COLO668 (cell line): ENCODE measurements around the gene CCZ1B.
"Not testable (repeated sequence)": the region's sequence is repeated elsewhere in the genome, so short reads cannot be mapped to it uniquely, and the experiment has no call there.

Experiments
- DNase-seq: peaks from one replicate; lab custom pipeline; 2025; ENCODE audit not compliant: unreplicated experiment; lab: John Stamatoyannopoulos, UW

Gene CCZ1B

DNA sequence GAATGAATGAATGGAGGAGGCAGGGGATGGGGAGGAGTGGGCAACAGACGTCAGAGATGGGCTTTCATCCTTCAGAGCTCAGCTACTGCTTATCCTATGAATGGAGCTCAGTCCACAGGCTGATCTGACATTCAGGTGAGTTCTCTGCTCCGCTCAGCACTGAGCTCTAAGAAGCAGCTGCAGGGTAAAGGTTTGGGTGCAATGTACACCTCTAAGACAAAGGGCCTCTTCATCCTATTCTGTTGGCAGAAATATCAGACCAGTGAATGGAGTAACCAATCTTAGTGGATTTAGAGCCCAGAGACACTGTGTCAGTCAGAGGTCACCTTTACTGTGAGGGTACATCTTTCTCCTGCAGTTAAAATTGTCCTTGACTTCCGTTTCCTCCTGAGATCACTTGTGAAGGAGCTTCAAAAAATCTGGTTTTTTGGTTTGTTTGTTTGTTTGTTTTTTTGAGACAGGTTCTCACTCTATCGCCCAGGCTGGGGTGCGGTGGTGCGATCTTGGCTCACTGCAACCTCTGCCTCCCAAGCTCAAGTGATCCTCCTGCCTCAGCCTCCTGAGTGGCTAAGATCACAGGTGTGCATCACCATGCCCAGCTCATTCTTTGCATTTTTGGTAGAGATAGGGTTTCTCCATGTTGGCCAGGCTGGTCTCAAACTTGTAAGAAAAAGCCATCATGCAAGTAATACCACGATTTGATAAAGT is 5.1 kb upstream of the CCZ1B start:
- no peak for DNase-seq

- not testable (repeated sequence) for DNase-seq
These were observed 4.0 kb upstream of the CCZ1B start for GRCh38 chr7:6830026-6830425.

DNA sequence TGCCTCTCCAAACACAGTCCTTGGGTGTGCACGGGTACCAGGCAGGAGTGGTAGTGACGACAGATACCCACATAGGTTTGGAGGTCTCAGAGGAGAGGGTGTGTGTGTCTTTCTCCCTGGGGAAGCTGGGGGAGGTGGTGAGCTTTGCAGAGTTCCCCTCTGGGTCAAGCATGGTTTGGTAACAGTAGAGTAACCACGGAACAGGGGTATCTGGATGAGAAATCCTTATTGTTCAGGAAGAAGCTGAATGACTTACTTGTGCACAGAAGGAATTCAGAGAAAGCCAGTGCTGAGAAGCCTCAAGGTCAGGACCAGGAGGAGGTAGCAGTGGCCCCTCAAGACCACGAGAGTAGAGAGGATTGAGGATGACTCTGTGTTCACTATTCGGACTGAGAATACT is 3.5 kb upstream of the CCZ1B start:
- DNase-seq, result not testable (repeated sequence)

GRCh38 chr7:6827180-6827579 is 1.1 kb upstream of the CCZ1B start:
- DNase-seq, result peak; percentile 16

- DNase-seq, result not testable (repeated sequence)
These were observed 594 bp downstream of the CCZ1B start for GRCh38 chr7:6825236-6826125.

DNA sequence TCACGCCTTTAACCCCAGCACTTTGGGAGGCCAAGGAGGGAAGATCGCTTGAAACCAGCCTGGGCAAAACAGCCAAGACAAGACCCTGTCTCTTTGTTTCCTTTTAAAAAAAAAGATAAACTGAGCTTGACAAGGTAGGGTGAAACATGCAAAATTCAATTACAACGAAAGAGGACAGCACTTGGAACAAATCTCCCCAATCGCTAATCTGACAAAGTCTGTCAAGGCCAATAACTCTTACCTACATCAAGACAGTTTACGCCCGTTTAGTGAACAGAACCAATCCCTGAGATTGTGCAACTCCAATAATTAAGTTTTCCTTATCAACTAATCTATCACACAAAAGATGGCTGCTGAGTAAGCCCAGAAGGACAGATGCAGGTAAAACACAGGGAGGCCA is 4.5 kb downstream of the CCZ1B start:
- DNase-seq, result not testable (repeated sequence)

- not testable (repeated sequence) for DNase-seq
These were observed 10.6 kb downstream of the CCZ1B start for GRCh38 chr7:6815470-6815869.

DNA sequence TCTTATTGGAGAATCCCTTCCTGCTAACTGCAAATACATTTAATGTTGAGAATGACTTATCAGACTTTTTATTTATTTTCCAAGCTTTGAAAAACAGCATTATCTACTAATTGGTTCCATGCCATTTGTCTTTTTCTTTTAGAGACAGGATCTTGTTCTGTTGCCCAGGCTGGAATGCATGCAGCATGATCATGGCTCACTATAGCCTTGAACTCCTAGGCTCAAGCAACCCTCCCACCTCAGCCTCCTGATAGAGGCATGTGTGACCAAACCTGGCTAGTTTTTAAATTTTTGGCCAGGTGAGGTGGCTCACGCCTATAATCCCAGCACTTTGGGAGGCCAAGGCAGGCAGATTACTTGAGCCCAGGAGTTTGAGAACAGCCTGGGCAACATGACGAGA is 13.1 kb downstream of the CCZ1B start:
- not testable (repeated sequence) for DNase-seq

DNA sequence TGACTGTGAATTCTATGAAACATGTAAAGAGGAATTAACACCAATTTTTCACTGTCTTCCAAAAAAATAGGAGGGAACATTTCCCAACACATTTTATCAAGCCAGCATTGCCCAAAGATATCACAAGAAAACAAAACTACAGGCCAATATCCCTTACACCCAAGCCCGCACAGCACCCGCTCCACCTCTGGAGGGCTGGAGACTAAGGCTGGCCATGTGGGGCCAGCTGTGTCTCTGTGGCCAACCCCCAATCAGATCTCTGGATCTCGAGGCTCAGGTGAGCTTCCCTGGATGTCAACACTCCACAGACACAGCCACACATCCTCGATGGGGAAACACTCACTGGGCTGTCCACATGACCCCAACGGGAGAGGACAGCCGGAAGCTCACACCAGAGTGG is 18.1 kb downstream of the CCZ1B start:
- DNase-seq, result not testable (repeated sequence)

DNA sequence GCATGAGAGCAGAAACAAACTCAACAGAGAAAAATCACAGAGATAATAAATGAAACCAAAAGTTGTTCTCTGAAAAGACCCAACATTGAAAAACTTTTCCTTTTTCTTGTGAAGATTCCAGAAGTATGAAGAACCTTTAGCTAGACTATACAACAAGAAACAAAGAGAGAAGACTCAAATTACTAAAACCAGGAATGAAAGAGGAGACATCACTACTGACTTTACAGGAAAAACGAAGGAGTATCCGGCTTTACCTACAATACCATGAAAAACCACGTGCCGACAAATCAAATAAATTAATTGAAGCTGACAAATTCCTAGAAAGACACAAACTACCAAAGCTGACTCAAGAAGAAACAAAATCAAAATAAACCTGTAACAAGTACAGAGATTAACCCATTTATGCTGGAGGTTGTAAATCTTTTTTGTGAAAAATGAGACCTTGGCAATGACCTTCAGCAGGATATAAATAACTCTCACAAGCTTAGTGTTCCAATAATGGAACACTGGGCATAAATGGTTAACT is 18.6 kb downstream of the CCZ1B start:
- DNase-seq, result not testable (repeated sequence)

DNA sequence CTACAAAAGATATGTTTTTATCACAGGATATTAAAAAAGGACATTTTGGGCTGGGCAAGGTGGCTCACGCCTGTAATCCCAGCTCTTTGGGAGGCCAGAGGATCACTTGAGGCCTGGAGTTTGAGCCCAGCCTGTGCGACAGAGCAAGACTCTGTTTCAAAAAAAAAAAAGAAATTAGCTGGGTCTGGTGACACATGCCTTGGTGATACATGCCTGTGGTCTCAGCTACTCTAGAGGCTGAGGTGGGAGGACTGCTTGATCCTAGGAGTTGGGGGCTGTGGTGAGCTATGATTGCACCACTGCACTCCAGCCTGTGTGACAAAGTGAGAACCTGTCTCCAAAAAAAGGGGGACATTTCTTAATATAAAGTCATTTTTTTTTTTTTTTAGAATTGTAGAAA is 25.7 kb downstream of the CCZ1B start:
- not testable (repeated sequence) for DNase-seq

GRCh38 chr7:6799887-6800286 is 26.2 kb downstream of the CCZ1B start:
- not testable (repeated sequence) for DNase-seq

- not testable (repeated sequence) for DNase-seq
These were observed 28.0 kb downstream of the CCZ1B start for GRCh38 chr7:6798047-6798446.

- not testable (repeated sequence) for DNase-seq
These were observed 28.9 kb downstream of the CCZ1B start for GRCh38 chr7:6797218-6797617.

GRCh38 chr7:6794276-6794675 is 31.8 kb downstream of the CCZ1B start:
- not testable (repeated sequence) for DNase-seq

- DNase-seq, result not testable (repeated sequence)
These were observed 33.8 kb downstream of the CCZ1B start for GRCh38 chr7:6792113-6792872.

- not testable (repeated sequence) for DNase-seq
These were observed 36.7 kb downstream of the CCZ1B start for GRCh38 chr7:6789353-6789752.

DNA sequence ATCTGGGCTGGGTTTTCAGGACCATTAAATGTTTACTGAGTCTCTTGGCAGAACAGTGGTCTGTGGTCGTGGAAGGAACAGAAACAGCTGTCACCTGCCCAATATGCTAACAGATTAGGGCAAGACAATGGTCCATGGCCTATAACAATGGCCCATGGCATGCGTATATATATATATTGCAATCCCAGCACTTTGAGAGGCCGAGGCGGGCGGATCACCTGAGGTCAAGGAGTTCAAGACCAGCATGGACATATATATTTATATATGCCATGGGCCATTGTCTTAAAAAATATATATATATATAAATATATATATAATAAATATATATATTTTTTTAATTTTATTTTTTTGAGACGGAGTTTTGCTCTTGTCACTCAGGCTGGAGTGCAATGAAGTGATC is 44.5 kb downstream of the CCZ1B start:
- DNase-seq, result not testable (repeated sequence)

GRCh38 chr7:6761186-6761585 is 64.9 kb downstream of the CCZ1B start:
- not testable (repeated sequence) for DNase-seq

DNA sequence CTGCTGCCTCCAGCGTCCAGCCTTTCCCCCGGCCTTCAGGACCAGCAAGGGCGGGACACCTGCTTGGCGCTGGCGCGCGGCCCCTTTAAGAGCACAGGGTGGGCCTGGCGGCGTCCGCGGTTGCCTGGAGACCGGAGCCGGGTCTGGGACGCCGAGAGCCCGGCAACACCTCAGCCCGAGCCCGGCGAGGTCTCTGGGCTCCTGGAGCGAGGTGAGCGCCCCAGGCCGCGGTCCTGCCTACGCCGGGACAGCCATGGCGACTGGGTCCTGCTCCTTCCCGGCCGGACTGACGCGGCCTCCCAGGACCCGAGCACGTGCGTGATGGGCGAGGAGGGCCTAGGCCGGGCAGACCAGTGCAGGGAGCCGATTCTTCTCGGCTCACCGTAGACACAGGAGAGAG is 72.1 kb downstream of the CCZ1B start, which contains the start of gene RSPH10B2:
RSPH10B2 (plus strand) TSS at position 140 of the 400 bp plus-strand sequence. CDS start 3,575 bp downstream, outside the sequence.
- not testable (repeated sequence) for DNase-seq

- not testable (repeated sequence) for DNase-seq
These were observed 75.9 kb downstream of the CCZ1B start for GRCh38 chr7:6750173-6750572.
